ES-I3 (cell line): Measurements from ENCODE around the gene RBM20.
"Not testable (repeated sequence)": the region's sequence is repeated elsewhere in the genome, so short reads cannot be mapped to it uniquely, and the experiment has no call there.

Source experiments
- H3K36me3 ChIP-seq: 2 replicates; pipeline ENCODE4 v1.6.1; 2013; ENCODE audit warnings: mild to moderate bottlenecking, low read length, control low read depth, moderate library complexity; ENCODE audit not compliant: insufficient read depth
- H3K4me1 ChIP-seq: 2 replicates; pipeline ENCODE4 v1.6.1; 2013; ENCODE audit warnings: mild to moderate bottlenecking, control low read depth, low read length; ENCODE audit not compliant: insufficient read depth
- H3K9ac ChIP-seq: 2 replicates; pipeline ENCODE4 v1.6.1; 2013; ENCODE audit warnings: low read depth, mild to moderate bottlenecking, low read length, moderate library complexity
- H3K9me3 ChIP-seq: 2 replicates; pipeline ENCODE4 v1.6.1; 2013; ENCODE audit warnings: mild to moderate bottlenecking, low read length, moderate library complexity; ENCODE audit not compliant: control insufficient read depth, insufficient read depth

The RBM20 gene

GRCh38 chr10:110762849-110763211 is 118.7 kb downstream of the RBM20 start:
- no peak overlapping the region for H3K9ac ChIP-seq
- H3K9me3 ChIP-seq, result no peaks in the 10 kb centered on the region; the same call in 1 of the 2 replicates
- H3K4me1 ChIP-seq, result peaks cover 12% of the 10 kb centered on the region; the same call in 1 of the 2 replicates
- H3K36me3 ChIP-seq, result no peaks in the 10 kb centered on the region

DNA sequence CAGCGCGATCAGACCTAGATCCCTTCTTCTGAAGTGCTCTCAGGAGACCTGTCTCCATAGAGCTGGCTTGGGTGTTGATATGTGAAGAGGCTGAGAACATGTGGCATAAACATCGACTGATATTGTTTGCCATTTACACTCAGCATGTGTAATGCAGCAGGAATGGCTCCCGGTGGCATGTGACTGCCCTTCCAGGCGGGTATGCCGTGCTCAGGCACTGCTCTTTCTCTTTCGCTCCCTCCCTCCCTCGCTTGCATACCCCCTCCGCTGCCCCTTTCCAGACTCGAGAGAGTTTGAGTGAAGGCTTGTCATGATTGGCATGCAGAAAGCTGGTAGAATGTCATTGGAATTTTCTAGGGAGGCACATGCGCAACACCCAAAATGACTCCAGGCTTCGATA is 120.2 kb downstream of the RBM20 start:
- H3K36me3 ChIP-seq, result no peaks in the 10 kb centered on the region
- peaks cover 6% of the 10 kb centered on the region; the same call in 1 of the 2 replicates for H3K4me1 ChIP-seq
- no peaks in the 10 kb centered on the region; the same call in 1 of the 2 replicates for H3K9me3 ChIP-seq
- H3K9ac ChIP-seq, result no peak overlapping the region

GRCh38 chr10:110764793-110765512 is 120.8 kb downstream of the RBM20 start:
- Histone ChIP-seq H3K4me1 (peaks cover 6% of the 10 kb centered on the region; the same call in 1 of the 2 replicates), H3K9ac (no peak overlapping the region), H3K36me3 (no peaks in the 10 kb centered on the region), H3K9me3 (no peaks in the 10 kb centered on the region; the same call in 1 of the 2 replicates)

GRCh38 chr10:110765513-110766319 is 121.6 kb downstream of the RBM20 start:
- Histone ChIP-seq H3K9me3 (no peaks in the 10 kb centered on the region; the same call in 1 of the 2 replicates), H3K4me1 (peaks cover 6% of the 10 kb centered on the region; the same call in 1 of the 2 replicates), H3K9ac (no peak overlapping the region), H3K36me3 (no peaks in the 10 kb centered on the region)

DNA sequence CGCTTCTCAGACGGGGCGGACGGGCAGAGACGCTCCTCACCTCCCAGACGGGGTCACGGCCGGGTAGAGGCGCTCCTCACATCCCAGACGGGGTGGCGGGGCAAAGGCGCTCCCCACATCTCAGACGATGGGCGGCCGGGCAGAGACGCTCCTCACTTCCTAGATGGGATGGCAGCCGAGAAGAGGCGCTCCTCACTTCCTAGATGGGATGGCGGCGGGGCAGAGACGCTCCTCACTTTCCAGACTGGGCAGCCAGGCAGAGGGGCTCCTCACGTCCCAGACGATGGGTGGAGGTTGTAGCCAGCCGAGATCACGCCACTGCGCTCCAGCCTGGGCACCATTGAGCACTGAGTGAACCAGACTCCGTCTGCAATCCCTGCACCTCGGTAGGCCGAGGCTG is 123.5 kb downstream of the RBM20 start:
- H3K9ac ChIP-seq, H3K4me1 ChIP-seq, H3K9me3 ChIP-seq, H3K36me3 ChIP-seq: not testable (repeated sequence)

DNA sequence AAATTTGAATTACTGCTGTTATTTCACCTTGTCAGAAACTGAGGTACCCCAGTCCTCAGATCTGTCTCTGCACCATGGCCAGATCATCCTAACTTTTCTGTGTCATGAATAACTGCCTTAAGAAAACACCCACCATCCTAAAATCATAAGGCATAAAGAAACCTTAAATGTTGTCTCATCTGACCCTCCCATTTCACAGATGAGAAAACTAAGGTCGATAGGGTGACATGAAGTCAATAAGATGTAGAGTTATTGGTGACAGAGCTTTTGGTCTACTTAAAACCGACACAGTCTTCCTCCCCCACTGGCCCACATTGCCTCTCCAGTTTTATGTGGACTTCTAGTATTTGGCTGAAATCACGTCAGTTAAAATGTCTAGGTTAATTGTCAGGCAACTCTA is 126.1 kb downstream of the RBM20 start:
- no peak overlapping the region for H3K9ac ChIP-seq
- no peaks in the 10 kb centered on the region; the same call in 1 of the 2 replicates for H3K9me3 ChIP-seq

DNA sequence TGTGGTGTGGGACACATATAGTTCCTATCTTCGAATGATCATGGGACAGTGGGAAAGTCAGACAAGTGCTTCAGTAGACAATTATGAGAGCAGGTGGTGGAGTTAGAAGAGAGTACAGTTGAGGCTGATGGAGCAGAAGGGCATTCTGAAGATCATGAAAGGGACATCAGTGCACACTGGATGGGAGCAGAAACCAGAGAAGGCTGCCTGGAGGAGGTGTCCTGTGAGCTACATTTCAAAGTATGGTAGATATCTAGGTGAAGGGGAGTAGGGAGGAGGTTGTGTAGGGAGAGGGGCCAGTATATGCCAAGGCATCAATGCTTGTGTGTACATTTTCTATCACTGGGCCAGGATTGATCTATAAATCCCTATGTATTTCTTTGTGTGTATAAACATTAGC is 127.3 kb downstream of the RBM20 start:
- Histone ChIP-seq H3K4me1 (no peaks in the 10 kb centered on the region), H3K36me3 (no peaks in the 10 kb centered on the region), H3K9me3 (no peaks in the 10 kb centered on the region), H3K9ac (no peak overlapping the region)

More for the DNA sequence above, 126.1 kb downstream of the RBM20 start:
- Histone ChIP-seq H3K4me1 (no peaks in the 10 kb centered on the region), H3K36me3 (no peaks in the 10 kb centered on the region)

GRCh38 chr10:110771991-110772390 is 127.9 kb downstream of the RBM20 start:
- Histone ChIP-seq H3K36me3 (no peaks in the 10 kb centered on the region), H3K9me3 (no peaks in the 10 kb centered on the region), H3K9ac (no peak overlapping the region), H3K4me1 (no peaks in the 10 kb centered on the region)

GRCh38 chr10:110772454-110773025 is 128.4 kb downstream of the RBM20 start:
- no peaks in the 10 kb centered on the region for H3K9me3 ChIP-seq
- H3K9ac ChIP-seq, result no peak overlapping the region

DNA sequence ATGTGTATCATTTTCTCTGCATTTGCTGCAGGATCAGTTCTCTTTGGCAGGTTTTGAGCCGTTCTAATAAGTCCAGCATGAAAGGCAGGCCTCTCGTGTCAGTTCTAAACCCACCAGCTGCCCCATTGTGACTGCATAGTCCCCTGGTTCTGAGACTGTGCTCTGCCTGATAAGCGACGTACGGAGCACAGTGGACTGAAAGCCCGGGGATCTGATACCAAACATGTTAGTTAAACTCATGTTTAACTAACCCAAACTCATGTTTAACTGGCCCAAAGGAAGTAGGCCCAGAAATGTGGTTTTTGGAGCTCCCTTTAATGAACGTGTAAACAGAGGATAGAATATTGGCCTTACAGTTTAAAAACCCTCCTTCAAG is 129.5 kb downstream of the RBM20 start:
- Histone ChIP-seq H3K36me3 (no peaks in the 10 kb centered on the region), H3K4me1 (no peaks in the 10 kb centered on the region), H3K9ac (no peak overlapping the region)

More at GRCh38 chr10:110772454-110773025, 128.4 kb downstream of the RBM20 start:
- Histone ChIP-seq H3K4me1 (no peaks in the 10 kb centered on the region), H3K36me3 (no peaks in the 10 kb centered on the region)

DNA sequence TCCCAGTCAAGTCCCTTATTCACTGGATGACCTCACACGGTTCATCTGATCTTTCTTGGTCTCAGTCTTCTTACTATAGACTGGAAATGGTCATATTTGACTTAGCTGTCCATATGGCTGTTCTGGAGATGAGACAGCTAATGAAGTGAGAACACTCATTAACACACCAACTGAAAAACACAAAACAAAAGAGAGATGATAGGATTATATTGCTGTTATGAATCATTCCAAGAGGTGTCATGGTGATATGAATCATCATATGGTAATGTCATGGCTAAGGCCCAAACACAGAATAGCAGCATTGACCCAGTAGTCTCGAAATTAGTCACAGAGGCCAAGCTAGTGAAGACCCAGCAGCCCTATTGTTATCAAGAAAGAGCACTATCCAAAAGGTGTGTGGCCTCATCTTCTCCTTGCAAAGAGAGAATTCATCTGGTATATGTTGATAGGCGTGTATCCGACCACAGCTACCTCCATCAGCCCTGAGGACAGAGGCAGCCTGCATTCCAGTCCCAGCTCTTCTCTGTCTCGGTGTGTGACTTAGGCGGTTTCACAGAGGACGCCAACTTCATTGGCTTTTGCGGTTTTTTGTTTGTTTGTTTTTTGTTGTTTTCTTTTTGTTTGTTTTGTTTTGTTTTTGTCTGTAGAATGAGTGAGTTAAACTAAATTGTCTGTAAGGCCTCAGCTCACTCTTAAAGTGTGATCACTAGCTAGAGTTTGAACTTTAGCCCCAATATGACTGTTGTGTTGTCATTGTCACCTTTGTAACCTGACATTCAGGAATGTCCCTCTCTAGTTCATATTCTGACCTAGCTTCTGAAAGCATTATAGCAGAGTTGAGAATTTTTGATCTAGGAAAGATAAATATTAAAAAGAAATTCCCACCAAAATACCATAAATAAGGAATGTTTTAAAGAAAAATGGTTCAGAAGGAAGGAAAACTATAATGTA is 130.2 kb downstream of the RBM20 start:
- Histone ChIP-seq H3K9me3 (no peaks in the 10 kb centered on the region), H3K4me1 (no peaks in the 10 kb centered on the region), H3K9ac (no peak overlapping the region), H3K36me3 (no peaks in the 10 kb centered on the region)

More for the DNA sequence above, 129.5 kb downstream of the RBM20 start:
- no peaks in the 10 kb centered on the region for H3K9me3 ChIP-seq

DNA sequence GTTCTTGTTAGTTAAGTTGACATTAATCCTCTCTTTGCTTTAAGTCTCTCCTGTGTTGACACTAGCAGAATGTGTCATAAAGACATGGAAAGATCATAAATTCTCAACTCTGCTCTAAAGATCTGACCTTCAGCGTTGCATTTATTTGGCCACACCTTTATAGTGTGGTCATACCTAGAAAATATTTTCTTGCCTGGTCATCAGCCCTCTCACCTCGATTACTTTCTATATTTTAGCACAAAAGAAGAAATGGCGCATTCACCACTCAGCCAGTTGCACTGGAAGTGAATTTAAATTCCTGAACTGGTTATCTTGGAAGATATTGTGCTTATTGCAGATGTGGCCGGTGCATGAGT is 130.9 kb downstream of the RBM20 start:
- Histone ChIP-seq H3K9ac (no peak overlapping the region), H3K9me3 (no peaks in the 10 kb centered on the region), H3K36me3 (no peaks in the 10 kb centered on the region), H3K4me1 (no peaks in the 10 kb centered on the region)

DNA sequence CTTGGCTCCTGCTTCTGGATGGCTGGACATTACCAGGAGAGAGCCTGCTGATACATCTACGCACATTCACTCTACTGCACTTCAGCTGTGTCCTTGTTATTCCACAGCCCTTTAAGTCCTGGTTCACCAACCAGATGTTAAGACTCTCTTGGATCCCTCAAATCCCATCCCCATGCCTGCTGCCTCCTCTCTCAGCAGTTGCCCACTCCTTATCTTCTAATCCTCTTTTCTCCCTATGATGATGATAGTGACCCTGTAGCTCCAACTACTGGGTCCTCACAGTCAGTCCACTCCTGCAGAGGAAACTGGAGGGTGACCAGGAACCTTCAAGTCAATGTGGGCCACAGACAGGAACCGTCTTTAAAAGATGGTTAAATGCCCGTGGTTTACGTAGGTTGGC is 131.3 kb downstream of the RBM20 start:
- no peaks in the 10 kb centered on the region for H3K36me3 ChIP-seq
- no peak overlapping the region for H3K9ac ChIP-seq
- H3K9me3 ChIP-seq, result no peaks in the 10 kb centered on the region
- H3K4me1 ChIP-seq, result no peaks in the 10 kb centered on the region

- Histone ChIP-seq H3K36me3 (no peaks in the 10 kb centered on the region), H3K9ac (no peak overlapping the region), H3K9me3 (no peaks in the 10 kb centered on the region), H3K4me1 (no peaks in the 10 kb centered on the region)
These were observed 132.9 kb downstream of the RBM20 start for GRCh38 chr10:110777017-110777416.
